GM12865 (cell line): ENCODE results near the gene CCDC78.

Source experiments
- DNase-seq: peaks from one replicate; pipeline ENCODE4 v3.0.0; 2010; ENCODE audit warnings: low read depth
- H3K4me3 ChIP-seq: 2 replicates; pipeline ENCODE4 v1.5.1; 2011; ENCODE audit warnings: mild to moderate bottlenecking, low read depth, low read length, control low read depth
- TF ChIP-seq, protein P1 (sequence below): IDR thresholded peaks from 2 replicates; pipeline ENCODE4 v1.5.1; 2011; ENCODE audit warnings: low read length, control low read depth, low read depth, inconsistent platforms; ENCODE audit not compliant: insufficient read depth; ENCODE audit errors: missing control alignments

The CCDC78 gene

DNA sequence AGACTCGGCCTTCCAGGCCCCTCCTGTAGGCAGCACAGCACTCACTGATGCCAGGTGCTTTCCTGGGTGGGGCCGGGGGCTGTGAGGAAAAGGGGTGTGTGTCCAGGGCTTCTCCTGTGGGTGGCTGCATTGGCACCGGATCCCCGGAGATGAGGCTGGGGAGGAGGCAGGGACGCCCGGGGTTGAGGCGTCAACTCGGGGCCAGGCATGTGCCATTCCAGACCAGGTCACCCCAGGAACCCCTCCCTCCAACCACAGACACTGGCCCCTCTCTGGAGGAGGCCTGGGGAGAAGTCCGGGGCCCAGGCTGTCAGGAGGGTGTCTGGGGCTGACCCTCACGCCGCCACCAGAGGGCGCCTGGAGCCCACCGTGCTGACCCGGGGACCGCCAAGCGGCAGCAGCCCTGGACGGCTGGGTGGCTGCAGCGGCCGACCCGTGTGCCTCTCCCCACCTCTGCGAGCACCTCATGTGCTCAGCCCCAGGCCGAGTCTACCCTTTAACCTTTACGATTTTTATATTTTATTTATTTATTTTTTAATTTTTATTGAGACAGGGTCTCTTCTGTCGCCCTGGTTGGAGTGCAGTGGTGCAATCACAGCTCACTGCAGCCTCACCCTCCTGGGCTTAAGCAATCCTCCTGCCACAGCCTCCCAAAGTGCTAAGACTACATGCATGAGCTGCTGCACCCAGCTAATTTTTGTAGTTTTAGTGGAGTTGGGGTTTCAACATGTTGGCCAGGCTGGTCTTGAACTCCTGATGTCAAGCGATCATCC is 14.5 kb downstream of the CCDC78 start:
- peak; percentile 82 for DNase-seq
- no peak overlapping the region for H3K4me3 ChIP-seq
- TF ChIP-seq, protein P1, sequence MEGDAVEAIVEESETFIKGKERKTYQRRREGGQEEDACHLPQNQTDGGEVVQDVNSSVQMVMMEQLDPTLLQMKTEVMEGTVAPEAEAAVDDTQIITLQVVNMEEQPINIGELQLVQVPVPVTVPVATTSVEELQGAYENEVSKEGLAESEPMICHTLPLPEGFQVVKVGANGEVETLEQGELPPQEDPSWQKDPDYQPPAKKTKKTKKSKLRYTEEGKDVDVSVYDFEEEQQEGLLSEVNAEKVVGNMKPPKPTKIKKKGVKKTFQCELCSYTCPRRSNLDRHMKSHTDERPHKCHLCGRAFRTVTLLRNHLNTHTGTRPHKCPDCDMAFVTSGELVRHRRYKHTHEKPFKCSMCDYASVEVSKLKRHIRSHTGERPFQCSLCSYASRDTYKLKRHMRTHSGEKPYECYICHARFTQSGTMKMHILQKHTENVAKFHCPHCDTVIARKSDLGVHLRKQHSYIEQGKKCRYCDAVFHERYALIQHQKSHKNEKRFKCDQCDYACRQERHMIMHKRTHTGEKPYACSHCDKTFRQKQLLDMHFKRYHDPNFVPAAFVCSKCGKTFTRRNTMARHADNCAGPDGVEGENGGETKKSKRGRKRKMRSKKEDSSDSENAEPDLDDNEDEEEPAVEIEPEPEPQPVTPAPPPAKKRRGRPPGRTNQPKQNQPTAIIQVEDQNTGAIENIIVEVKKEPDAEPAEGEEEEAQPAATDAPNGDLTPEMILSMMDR, result peak; percentile 91

DNA sequence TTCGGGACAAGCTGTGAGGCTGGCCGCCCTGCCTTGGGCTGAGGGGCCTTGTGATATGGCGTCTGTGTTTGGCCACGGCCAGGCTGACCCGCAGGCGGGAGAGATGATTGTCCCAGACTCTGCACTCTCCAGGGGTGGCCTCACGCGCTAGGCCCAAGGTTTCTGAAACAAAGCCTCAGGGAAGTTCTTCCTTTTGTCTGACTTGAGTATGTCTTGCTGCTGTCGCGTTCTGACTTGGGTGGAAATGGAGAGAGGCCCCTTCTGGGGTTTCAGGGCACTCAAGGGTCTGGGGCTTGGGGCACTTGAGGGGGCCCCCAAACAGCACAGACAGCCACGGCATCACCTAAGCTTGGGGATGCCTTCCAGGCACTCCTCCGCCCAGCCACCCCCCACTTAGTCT is 15.2 kb downstream of the CCDC78 start:
- no peak overlapping the region for H3K4me3 ChIP-seq
- DNase-seq, result no peak
- TF ChIP-seq, protein P1, result no peak

DNA sequence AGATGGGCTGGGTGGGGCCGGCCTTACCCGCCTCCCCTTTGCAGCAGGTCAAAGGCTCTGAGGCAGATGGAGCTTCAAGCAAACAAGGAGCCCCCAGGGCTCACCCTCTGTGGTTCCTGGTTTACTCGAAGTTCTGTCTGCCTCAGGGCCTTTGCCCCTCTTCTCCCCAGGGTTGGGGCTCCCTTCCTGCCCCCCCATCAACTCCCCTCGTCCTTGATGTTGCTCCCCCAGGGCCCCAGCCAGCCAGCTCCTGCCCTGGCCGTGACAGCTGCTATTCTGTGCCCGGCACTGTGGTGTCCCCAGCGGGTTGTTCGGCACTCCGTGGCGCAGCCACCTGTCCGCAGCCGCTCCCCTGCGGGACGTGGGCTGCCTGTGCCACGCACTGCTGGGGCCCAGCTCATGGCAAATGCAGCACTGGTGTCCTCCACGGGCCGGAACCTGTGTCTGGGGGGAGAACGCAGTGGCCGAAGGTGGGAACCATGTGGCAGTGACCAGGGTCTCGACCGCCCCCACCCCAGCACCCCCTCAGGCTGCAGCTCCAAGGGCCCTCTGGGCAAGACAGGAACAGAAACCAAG is 15.7 kb downstream of the CCDC78 start:
- no peak for DNase-seq
- no peak overlapping the region for H3K4me3 ChIP-seq
- TF ChIP-seq, protein P1, result no peak

DNA sequence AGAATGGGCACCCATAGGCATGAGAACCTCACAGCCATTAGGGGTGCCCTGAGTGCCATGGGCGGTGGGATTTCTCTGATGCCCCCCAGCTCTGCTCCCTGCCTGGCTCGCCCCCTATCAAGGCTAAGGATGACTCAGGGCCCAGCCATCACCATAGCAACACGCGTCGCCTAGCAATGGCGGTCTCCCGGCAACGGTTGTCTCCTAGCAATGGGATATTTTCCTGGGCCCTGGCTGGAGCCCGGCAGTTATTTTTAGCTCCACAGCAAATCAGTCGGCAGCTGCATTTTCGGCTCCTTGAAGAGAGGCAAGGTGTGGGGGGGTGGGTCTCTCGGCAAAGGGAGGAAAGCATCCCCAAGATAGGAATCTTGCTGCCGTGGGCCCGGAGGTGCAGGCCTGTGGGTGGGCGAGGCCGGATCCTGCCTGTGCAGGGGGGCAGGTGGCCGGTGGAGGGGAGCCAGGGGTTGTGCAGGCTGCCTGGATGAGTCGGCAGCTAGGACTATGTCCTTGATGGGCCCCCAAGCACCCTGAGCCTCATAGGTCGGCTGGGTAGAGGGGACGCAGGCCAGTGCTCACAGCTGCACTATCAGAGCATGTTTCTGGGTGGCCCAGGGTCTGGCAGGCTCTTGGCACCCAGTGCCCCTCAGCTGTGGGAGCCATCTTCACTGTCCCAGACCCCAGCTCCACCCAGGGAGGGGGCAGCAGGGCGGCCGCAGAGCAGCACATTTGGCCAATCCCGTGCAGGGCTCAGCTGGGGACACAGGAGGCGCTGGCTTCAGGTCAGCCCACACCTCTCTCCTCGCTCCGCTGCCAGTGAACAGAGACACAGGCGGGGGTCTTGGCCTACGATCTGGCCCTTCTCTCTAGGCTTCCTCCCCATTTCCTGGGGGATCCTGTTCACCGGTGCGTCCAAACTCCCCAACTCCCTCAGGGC is 16.4 kb downstream of the CCDC78 start:
- TF ChIP-seq, protein P1, result no peak
- no peak overlapping the region for H3K4me3 ChIP-seq
- DNase-seq, result no peak

DNA sequence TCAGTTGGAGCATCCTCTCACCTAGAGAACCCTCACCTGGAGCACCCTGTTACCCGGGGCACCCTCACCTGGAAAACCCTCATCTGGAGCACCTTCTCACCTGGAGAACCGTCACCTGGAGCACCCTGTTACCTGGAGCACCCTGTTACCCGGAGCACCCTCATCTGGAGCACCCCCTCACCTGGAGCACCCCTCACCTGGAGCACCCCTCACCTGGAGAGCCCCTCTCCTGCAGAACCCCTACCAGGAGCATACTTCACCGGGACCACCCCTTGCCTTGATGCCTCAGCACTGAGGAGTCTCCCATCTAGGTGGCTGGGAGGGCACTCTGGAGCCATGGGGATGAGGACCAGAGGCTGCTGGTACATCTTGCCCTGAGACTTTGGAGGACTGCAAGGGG is 17.3 kb downstream of the CCDC78 start:
- TF ChIP-seq, protein P1, result no peak
- no peak for DNase-seq

DNA sequence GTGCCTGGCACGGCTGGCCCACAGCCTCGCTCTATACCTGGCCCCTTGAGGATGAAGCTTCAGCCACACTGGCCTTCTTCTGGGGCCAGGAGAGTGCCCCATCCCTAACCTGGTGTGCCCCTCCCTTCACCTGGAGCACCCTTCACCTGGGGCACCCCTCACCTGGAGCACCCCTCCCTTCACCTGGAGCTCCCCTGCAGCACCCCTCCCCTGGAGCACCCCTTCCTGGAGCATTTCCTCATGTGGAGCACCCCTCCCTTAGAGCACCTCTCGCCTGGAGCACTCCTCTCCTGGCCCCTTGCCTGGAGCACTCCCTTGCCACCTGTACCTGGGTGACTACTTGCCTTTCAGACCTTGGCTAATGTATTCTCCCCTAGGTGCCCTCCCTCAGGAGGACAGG is 18.2 kb downstream of the CCDC78 start:
- TF ChIP-seq, protein P1, result no peak
- DNase-seq, result no peak
- H3K4me3 ChIP-seq, result no peak overlapping the region

More for the DNA sequence above, 17.3 kb downstream of the CCDC78 start:
- H3K4me3 ChIP-seq, result no peak overlapping the region
